Pons (tissue), 1 donor: Measurements from ENCODE around the gene PRSS2.
"Not testable (repeated sequence)": the region's sequence is repeated elsewhere in the genome, so short reads cannot be mapped to it uniquely, and the experiment has no call there.

ENCODE experiments used
- DNase-seq: peaks from one replicate; pipeline ENCODE4 v3.0.0-alpha.2; 2016; ENCODE audit warnings: low spot score

The PRSS2 gene

DNA sequence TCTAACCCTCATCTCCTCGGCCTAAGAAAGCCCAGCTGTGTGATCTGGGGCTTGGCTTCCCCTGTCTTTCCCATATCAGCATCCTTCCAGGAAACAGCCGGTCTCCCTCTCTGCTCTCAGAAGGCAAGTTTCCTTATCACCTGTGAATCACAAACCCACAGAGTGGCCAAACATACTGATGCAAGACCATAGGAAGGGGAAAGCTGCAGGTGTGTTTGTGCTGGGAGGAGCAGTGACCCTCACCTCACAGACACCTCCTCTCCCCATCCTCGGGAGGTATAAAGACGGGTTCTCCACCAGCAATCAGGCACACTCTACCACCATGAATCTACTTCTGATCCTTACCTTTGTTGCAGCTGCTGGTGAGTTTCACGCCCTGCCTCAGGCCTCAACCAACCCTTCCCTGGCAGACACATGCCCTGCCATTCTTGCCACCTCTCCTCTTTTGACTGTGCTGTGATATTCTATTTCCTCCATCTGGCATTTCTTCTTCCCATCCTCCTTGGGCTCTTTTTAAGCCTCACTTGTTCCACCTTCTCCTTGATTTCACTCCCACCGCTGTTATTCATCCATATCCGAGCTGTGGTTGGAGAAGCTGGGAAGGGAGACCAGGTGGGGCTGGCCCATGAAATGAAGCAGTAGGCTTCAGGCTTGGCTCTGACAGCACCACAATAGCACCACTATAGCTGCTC is at the start of gene PRSS2:
Gene PRSS2 (plus strand): TSS at position 310 of the 692 bp plus-strand sequence. CDS start 13 bp downstream, at position 323.
- DNase-seq, result no peak

DNA sequence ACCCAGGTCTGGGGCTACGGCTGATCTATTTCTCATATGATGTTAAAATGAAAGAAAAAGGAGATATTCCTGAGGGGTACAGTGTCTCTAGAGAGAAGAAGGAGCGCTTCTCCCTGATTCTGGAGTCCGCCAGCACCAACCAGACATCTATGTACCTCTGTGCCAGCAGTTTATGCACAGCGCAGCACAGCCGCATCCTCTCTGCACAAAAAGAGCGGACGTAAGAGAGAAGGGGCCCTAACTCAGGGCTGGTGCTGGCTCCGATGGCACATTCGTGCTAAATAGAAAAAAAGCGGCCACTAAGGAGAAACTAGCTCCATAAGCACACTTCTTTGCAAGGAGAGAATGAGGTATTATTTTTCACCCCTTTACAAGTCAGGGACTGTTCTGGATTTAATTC is 49.8 kb upstream of the PRSS2 start:
- DNase-seq, result no peak

DNA sequence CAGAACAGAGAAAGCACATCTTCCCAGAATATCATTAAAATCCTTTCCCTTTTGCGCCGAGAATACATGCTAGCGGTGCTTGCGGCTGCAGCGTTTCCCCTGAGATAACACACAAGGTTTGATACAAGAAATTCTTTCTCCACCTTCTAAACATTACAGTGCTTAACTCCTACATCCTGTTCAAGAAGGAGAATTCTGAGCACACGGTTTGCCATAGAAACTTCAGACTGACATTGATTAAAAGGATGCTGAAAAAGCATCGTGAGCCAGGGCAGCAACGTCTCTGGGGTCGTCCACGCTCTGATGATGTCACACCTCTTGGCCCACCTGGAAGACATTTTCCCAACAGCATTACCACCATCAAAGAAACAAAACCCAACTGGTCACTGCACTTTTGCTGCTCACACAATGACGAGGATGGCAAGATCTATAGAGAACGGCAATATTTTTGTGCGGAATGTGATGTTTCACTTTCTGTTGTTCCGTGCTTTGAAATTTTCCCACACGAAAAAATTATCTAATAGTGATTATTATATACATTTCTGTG is 48.4 kb upstream of the PRSS2 start:
- DNase-seq, result no peak

DNA sequence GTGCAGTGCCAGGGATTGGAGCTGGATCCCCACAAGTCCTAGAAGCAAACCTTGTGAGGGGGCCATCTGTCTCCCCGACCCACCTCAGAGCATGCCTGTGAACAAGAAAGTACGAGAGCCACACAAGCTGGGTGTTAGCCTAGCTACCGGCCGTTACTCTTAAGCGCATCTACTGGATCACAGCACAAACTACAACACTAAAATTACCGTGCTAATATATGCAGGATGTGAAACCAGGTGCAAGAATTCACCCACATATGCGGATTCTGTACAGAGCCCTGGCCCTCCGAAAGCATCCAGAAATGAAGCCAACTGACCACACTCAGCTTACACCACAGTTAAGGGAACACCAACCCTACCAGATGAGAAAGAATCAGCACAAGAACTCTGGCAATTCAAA is 37.5 kb upstream of the PRSS2 start:
- DNase-seq, result no peak

DNA sequence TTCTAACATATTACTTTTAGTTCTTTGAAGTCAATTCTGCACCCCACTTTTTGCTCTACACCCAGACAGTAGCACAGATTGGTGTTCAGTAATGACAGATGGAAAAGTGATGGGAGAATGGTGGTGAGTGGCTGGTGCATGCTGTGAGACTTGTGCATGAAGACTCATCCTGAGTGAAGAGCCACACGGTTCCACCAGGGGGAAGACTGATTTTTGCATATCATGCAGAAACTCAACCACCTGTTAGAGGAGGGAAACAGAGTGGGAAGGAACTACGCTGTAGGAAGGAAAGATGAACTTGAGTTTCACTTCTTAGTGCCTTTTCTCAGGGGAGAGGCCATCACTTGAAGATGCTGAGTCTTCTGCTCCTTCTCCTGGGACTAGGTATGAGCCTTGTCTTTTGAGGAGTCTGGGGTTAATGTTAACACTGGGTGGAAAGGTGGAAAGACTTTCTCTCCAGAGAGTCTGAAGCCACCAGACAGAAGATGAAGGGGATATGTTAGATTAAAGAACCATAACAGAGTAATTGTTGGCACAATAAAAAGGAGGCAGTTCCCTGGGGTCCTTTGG is 30.8 kb upstream of the PRSS2 start:
- DNase-seq, result no peak

DNA sequence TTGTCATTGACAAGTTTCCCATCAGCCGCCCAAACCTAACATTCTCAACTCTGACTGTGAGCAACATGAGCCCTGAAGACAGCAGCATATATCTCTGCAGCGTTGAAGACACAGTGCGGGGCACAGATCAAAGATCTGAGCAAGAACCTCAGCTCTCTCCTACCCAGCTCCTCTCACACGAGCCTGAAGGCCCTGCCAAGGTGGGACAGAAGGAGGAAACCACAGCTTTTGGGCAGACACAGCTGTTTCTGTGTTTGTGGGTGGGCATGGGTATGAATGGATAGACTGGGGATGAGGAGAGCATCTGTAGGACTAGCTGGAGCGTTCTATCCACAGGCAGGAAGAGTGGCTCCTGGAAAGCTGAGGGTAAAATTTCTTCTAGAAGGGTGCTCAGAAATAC is 30.0 kb upstream of the PRSS2 start:
- DNase-seq, result no peak

DNA sequence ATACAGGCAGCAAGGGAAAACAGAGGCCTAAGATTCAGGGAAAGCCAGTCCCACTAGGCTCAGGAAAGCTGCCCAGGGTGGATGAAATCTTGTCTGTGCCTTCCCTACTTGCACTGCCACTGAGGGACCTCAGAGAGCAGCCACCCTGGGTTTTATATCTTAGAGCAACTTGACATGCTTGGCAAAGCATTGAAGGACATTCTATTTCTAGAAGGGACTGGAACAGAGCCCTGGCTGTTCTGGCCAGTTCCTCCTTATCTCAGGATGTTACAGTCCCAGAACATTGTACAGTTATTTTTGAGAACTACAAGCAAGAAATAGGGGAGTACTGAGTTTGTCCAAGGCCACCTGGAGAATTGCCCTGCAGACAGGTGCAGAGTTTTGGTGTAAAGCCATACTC is 28.8 kb upstream of the PRSS2 start:
- peak; percentile 17 for DNase-seq

DNA sequence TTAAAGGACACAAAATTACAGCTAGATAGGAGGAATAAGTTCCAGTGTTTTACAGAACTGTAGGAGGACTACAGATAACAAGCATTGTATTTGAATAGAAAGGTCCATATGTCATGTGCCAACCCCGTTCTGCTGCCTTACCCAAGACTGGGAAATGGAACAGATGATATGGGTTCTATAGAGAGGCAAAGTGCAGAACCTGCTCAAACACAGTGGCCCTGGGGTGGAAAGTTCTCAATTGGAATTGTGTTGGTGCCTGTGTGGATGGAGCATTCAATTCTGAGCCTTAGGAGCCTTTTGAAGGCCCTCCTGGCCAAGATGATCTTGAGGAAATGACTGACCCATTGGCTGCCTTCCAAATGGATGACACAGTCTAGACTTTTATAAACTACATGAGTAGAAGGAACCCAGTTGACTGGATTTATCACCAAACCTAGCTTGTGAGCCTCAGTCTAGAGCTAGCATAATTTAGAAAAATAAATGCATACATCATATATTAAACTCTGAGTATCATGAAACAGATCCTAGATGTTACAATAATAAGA is 25.6 kb upstream of the PRSS2 start:
- no peak for DNase-seq

DNA sequence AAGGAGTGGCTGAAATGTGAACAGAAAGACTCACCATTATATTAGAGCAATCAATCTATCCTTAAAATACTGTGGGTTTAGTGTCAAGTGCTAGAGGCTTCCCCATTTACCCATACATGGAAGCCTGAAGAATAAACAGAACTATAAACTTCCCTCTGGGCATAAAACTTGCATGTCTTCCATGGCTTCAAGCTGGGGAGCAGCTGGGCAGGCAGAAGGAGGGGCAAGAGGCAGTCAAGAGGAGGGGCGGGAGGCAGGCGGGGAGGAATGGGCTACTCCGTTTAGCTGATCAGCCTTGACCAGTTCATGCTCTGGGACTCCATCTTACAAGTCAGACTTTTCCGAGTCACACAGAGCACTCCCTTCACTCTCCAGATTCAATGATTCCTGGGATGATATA is 25.0 kb upstream of the PRSS2 start:
- DNase-seq, result no peak

DNA sequence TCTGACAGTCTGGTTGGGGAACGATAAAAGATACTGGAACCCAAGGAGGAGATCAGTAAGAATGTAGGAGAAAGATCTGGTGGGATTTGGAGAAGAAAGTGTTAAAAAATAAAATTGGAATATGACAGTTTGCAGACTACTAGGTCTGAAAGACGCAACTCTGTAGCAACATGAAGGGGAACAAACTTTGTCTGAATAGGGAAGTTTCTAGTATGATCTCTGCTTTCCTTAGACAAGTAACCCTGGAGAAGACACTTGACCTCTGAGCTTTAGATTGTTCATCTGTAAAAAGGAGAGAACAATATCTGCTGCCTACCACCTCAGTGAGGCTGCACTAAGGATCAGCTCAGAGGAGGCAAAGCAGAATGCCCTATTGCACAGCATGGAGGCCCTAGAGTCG is 24.5 kb upstream of the PRSS2 start:
- no peak for DNase-seq

DNA sequence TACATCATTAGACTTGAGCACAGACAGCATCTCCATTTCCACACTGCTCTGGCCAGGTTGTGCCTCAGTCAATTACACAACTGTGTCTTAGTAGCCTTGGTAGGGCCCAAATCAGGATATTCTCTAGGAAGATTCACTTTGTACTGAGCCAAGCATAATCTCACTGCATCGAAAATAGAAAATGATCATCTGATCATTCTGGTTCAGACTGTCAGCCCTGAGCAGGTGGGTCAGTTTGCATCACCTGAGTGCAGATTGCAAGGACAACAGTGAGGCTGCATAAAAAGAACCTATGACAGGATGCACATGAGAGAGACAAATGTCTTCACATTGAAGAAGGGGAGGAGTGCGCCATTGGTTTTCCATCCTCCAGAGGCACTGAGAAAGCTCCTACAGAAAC is 22.4 kb upstream of the PRSS2 start:
- not testable (repeated sequence) for DNase-seq

DNA sequence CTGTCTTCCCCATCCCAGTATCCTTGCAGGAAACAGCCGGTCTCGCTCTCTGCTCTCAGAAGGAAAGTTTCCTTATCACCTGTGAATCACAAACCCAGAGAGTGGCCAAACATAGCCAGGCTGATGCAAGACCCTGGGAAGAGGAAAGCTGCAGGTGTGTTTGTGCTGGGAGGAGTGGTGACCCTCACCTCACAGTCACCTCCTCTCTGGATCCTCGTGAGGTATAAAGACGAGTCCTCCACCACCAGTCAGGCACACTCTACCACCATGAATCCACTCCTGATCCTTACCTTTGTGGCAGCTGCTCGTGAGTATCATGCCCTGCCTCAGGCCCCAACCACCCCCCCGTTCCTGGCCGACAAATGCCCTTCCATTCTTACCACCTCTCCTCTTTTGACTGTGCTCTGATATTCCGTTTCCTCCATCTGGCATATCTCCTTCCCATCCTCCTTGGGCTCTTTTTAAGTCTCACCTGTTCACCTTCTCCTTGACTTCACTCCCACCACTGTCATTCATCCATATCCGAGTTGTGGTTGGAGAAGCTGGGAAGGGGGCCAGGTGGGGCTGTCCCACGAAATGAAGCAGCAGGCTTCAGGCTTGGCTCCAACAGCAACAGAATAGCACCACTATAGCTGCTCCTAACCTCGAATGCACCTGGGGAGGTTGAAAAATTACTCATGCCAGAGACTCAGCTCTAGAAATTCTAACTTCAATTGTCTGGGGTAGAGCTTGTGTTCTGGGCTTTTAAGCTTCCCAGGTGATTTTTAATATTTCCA is 21.4 kb upstream of the PRSS2 start, which contains the start of gene PRSS1:
Gene PRSS1 (plus strand): TSS at position 255 of the 776 bp plus-strand sequence. CDS start 13 bp downstream, at position 268.
- DNase-seq, result no peak

DNA sequence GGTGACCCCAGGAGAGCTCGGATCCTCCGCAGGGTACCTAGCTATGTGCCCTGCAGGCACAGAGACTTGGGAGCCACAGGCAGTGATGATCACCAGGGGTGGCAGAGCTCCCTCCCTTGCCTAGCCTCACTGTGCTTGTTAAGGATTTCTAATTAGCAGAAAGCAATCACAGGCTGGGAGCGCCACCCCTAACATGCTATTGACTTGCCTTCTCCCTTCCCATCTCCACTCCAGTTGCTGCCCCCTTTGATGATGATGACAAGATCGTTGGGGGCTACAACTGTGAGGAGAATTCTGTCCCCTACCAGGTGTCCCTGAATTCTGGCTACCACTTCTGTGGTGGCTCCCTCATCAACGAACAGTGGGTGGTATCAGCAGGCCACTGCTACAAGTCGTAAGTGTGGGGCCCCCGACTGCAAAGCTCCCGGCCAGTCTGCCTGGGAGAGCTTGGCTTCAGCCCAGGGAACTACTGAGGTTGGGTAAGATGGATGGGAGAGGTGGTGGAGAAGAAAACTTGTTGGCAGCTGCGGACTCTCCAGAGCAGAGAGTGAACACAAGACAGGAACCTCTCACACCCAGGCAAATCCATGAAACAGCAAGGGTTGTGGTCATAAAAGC is 20.3 kb upstream of the PRSS2 start:
- DNase-seq, result no peak

DNA sequence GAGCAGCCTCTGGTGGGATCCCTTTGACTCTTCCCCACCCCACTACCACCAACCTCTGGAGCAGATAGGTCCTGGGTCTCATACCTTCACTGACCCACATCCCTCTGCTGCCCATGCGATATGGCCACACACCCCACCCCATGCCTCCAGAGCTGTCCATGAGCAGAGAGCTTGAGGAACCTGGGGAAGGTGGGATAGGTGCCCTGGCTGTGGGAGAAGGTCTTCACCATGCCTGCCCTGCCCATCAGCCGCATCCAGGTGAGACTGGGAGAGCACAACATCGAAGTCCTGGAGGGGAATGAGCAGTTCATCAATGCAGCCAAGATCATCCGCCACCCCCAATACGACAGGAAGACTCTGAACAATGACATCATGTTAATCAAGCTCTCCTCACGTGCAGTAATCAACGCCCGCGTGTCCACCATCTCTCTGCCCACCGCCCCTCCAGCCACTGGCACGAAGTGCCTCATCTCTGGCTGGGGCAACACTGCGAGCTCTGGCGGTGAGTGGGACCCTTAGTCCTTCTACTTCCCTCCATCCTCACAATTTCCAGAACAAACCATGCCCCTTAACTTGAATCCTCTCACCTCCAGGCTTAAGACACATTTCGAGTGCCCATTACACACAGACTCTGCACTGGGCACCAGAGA is 19.1 kb upstream of the PRSS2 start:
- not testable (repeated sequence) for DNase-seq

DNA sequence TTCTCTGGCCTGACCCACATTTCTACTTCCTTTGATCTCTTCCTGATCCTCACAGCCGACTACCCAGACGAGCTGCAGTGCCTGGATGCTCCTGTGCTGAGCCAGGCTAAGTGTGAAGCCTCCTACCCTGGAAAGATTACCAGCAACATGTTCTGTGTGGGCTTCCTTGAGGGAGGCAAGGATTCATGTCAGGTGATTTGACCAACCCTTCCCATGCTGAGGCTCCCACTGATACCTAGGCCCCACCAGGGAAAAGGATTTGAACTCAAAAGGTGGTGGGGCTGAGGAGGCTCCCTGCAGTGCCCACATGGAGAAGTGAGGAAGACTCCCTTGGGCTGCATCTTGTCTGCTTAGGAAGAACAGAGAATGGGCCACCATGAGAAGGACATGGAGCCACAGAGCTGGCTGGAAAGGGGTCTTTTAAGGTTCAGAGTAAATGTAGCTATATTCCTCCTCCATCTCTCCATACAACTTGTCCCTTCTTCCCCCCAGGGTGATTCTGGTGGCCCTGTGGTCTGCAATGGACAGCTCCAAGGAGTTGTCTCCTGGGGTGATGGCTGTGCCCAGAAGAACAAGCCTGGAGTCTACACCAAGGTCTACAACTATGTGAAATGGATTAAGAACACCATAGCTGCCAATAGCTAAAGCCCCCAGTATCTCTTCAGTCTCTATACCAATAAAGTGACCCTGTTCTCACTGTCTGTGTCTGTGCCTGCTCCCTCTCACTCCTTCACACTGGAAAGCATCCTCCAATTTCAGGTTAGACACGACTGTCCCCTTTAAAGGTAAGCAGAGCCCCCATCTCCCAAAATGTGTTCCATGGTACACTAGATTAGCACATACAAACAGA is 18.2 kb upstream of the PRSS2 start:
- DNase-seq, result no peak

DNA sequence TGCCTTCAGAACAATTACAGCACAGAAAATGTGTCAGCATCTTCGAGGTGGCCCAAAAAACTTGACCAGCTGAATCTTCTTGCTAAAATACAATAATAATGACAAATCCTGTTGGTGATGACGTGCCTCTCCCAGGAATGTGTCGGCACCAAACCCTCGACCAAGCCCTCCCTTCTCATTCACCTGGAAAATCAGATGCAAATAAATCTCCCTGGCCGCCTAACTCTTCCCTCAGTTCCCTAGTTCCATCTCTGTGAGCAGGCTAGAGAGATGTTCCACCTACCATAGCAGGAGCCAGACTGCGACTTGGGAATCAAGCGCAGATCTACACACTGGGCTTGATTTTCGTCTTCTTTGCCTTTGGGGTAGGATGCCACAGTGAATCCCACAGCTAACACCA is 17.4 kb upstream of the PRSS2 start:
- no peak for DNase-seq

DNA sequence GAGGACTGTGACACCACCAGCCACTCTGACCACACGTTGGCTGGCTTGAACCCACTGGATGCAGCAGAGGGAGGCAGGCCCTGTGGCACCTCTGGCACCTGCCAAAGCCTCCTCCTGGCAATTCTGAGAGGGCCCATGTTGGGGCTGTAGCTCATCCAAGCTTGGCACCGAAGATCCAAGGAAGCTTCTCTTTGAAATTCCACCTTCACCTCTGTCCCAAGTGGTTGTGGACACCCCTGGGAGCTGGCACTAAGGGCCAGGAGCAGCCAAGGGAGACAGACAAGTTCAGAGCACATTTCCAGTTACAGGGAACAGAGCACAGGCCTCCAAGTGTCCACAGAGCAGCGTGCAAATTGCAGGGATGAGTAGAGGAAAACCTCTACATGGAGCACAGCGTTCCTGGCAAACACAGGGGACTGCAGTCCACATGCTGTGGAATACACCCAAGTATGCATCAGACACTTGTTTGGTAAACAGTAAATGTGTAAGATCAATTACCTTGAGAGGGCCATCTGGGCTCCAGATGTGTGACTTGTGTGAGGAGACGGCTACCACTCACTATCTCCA is 16.8 kb upstream of the PRSS2 start:
- not testable (repeated sequence) for DNase-seq

DNA sequence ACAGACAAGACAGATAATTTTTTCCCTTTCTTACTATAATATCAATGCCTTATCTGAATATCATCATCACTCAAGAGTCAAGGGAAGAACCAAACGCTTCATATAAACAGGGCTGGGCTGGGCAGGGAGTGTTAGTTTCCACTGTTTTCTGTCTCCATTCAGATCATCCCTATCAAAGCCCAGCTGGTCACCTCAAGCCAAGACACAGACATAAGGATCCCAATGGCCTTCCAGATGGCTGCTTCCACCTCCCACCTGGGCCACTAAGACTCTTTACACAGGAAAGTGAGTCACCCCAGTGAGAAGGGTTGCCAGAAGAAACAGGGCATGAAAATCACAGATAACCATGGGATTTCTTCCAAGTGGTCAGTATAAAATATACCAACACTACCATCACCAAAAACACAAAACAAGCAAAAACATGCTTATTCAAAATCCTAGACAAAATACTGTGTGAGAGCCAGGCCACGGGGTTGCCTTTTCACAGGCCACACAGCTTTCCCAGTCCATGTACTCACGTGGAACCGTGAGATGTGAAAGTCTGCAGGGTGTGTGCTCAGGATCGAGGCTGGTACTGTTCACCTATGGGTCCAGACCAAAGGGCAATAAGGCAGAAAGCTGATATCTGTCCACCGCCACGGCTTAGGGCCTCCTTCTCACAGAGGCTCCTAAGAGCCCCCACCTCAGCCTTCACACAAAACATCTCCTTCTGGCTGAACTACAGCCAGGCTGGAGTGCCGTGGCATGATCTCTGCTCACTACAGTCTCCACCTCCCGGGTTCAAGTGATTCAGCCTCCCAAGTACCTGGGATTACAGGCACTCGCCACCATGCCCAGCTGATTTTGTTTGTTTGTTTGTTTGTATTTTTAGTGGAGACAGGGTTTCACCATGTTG is 15.8 kb upstream of the PRSS2 start:
- no peak for DNase-seq

DNA sequence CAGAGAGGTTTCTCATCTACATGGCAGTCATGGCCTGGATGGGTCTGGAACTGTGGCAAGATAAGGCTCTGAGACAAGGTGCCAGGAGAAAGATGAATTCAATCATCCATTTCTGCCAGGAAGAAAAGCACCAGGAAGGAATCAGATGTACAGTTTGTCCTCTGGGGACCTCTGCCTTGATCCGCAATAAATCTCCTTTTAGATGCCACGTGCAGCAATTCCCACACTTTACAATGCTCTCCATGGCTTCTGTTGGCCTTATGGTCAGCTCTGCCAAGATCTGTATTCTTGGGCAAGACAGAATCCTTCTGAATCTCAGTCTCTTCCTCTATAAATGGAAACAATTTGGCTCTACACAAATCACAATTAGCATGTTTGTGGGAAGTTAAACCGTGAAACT is 12.5 kb upstream of the PRSS2 start:
- not testable (repeated sequence) for DNase-seq
